ENCODE data around the gene TMEM221.

DNA sequence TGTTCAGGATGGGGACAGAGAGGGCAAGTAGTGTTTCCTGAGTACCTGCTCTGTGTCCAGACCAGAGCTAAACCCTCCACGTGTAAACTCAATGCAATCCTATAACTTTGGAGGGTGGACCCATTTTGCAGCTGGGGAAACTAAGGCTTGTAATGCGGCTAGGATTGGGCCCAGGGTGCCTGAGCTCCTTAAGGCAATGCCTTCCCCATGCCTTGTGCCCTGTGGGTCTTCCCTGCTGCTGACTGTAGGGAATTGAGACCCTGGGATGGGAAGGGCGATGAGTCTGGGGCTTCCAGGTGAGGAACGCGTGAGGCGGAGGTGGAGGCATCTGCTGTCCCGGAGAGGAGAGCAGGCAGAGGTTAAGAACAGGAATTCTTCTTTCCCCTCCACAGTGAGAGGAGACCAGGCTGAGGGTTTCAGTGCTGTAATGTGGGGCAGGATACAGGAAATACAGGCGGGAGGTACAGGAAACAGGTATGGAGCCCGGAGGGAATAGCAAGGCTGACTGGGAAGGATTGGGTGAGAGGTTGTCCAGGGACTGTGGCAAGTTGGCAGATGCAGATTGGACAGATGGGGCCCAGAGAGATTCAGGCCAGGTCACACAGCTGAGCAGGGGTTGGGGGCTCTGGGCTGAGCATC is 41.0 kb upstream of the TMEM221 start:
- TF ChIP-seq, protein P1, sequence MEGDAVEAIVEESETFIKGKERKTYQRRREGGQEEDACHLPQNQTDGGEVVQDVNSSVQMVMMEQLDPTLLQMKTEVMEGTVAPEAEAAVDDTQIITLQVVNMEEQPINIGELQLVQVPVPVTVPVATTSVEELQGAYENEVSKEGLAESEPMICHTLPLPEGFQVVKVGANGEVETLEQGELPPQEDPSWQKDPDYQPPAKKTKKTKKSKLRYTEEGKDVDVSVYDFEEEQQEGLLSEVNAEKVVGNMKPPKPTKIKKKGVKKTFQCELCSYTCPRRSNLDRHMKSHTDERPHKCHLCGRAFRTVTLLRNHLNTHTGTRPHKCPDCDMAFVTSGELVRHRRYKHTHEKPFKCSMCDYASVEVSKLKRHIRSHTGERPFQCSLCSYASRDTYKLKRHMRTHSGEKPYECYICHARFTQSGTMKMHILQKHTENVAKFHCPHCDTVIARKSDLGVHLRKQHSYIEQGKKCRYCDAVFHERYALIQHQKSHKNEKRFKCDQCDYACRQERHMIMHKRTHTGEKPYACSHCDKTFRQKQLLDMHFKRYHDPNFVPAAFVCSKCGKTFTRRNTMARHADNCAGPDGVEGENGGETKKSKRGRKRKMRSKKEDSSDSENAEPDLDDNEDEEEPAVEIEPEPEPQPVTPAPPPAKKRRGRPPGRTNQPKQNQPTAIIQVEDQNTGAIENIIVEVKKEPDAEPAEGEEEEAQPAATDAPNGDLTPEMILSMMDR (IDR thresholded peaks at IDR 0.05) = no peak
- TF ChIP-seq POLR2A (IDR thresholded peaks at IDR 0.05) = no peak
- TF ChIP-seq POLR2AphosphoS5 (IDR thresholded peaks at IDR 0.05) = no peak
- no peak for TF ChIP-seq EP300 (IDR thresholded peaks at IDR 0.05)

All from sigmoid colon (tissue), 4 donors.